GM23338 (cell line): ENCODE data around the gene RPLP2. TPM values are rescaled to one million over a fixed set of nuclear protein-coding genes. Genes with fewer than 3 reads are reported as not detected.

Source experiments
- ATAC-seq: fragments of 200-7000 bp; cut with Tn5 transposase; 3 replicates; pipeline ENCODE4 v1.9.1; 2020
- DNase-seq: peaks from one replicate; pipeline ENCODE4 v3.0.0-alpha.2; 2015; ENCODE audit warnings: low spot score
- H2AFZ ChIP-seq: fragments of 200-600 bp; sonication (generic); 2 replicates; pipeline ENCODE4 v1.8.0; 2016; ENCODE audit warnings: antibody characterized with exemption, mild to moderate bottlenecking, moderate library complexity
- H3F3A ChIP-seq: fragments of 200-600 bp; sonication (generic); replicated peaks from 2 replicates; pipeline ENCODE4 v1.8.0; 2017; ENCODE audit warnings: antibody characterized with exemption, mixed run types, low read depth
- H3K27ac ChIP-seq: fragments of 200-600 bp; sonication (generic); 2 replicates; pipeline ENCODE4 v1.6.1; 2016; ENCODE audit warnings: low read depth
- H3K27me3 ChIP-seq: fragments of 200-600 bp; sonication (generic); 2 replicates; pipeline ENCODE4 v1.8.0; 2016; ENCODE audit warnings: mild to moderate bottlenecking, mixed run types, moderate library complexity; ENCODE audit not compliant: insufficient read depth
- H3K36me3 ChIP-seq: fragments of 200-600 bp; sonication (generic); 2 replicates; pipeline ENCODE4 v1.8.0; 2016; ENCODE audit warnings: mild to moderate bottlenecking; ENCODE audit not compliant: insufficient read depth
- H3K4me1 ChIP-seq: fragments of 200-600 bp; sonication (generic); 2 replicates; pipeline ENCODE4 v1.8.0; 2016; ENCODE audit warnings: mild to moderate bottlenecking, moderate library complexity; ENCODE audit not compliant: insufficient read depth
- H3K4me2 ChIP-seq: fragments of 200-600 bp; sonication (generic); 2 replicates; pipeline ENCODE4 v1.7.1; 2017; ENCODE audit warnings: mixed run types
- H3K4me3 ChIP-seq: fragments of 200-600 bp; sonication (generic); 2 replicates; pipeline ENCODE4 v1.6.1; 2016; ENCODE audit warnings: mixed run types
- H3K79me2 ChIP-seq: fragments of 200-600 bp; sonication (generic); replicated peaks from 2 replicates; pipeline ENCODE4 v1.8.0; 2017; ENCODE audit warnings: mild to moderate bottlenecking; ENCODE audit not compliant: insufficient read depth
- H3K9me2 ChIP-seq: fragments of 200-600 bp; sonication (generic); 2 replicates; pipeline ENCODE4 v1.8.0; 2017; ENCODE audit not compliant: insufficient read depth
- H4K20me1 ChIP-seq: fragments of 200-600 bp; sonication (generic); replicated peaks from 2 replicates; pipeline ENCODE4 v1.8.0; 2017; ENCODE audit warnings: mild to moderate bottlenecking; ENCODE audit not compliant: insufficient read depth
- H3K27ac Mint-ChIP-seq: 2 replicates; pipeline ENCODE4 v1.8.0; 2020; ENCODE audit warnings: inconsistent platforms, mild to moderate bottlenecking, moderate library complexity, mixed read lengths
- H3K27me3 Mint-ChIP-seq: 3 replicates; pipeline ENCODE4 v1.8.0; 2022; ENCODE audit warnings: low read depth, mild to moderate bottlenecking, moderate library complexity, mixed read lengths, inconsistent platforms; ENCODE audit not compliant: insufficient read depth, poor library complexity
- H3K36me3 Mint-ChIP-seq: 3 replicates; pipeline ENCODE4 v1.8.0; 2021; ENCODE audit warnings: low read depth, mild to moderate bottlenecking, inconsistent platforms, moderate library complexity, mixed read lengths
- H3K4me1 Mint-ChIP-seq: 3 replicates; pipeline ENCODE4 v1.8.0; 2020; ENCODE audit warnings: mild to moderate bottlenecking, inconsistent platforms, mixed read lengths
- H3K4me3 Mint-ChIP-seq: 3 replicates; pipeline ENCODE4 v1.8.0; 2021; ENCODE audit warnings: moderate library complexity, mild to moderate bottlenecking, inconsistent platforms, mixed read lengths
- H3K9me3 Mint-ChIP-seq: 3 replicates; pipeline ENCODE4 v1.8.0; 2020; ENCODE audit warnings: moderate library complexity, mild to moderate bottlenecking, inconsistent platforms, mixed read lengths
- EZH2 ChIP-seq: fragments of 200-600 bp; sonication (generic); IDR thresholded peaks from one replicate; pipeline ENCODE4 v1.8.0; 2017; ENCODE audit warnings: antibody characterized with exemption, mild to moderate bottlenecking, low read depth; ENCODE audit not compliant: unreplicated experiment
- EZH2phosphoT487 ChIP-seq: fragments of 200-600 bp; sonication (generic); IDR thresholded peaks from one replicate; pipeline ENCODE4 v1.8.1; 2018; ENCODE audit warnings: antibody characterized with exemption; ENCODE audit not compliant: unreplicated experiment
- NANOG ChIP-seq: IDR thresholded peaks from 2 replicates; pipeline ENCODE4 v1.6.1; 2016; ENCODE audit warnings: antibody characterized with exemption, borderline replicate concordance
- POLR2AphosphoS5 ChIP-seq: IDR thresholded peaks from 2 replicates; pipeline ENCODE4 v1.6.1; 2016; ENCODE audit warnings: antibody characterized with exemption, low read depth
- STAT1 ChIP-seq: IDR thresholded peaks from one replicate; pipeline ENCODE4 v1.6.1; 2016; ENCODE audit warnings: antibody characterized with exemption; ENCODE audit not compliant: unreplicated experiment
- ZNF114 ChIP-seq: fragments of 250-450 bp; sonication (Bioruptor Pico); IDR thresholded peaks from 2 replicates; pipeline ENCODE4 v1.5.0; 2020; ENCODE audit warnings: mild to moderate bottlenecking, moderate library complexity
- ZNF331 ChIP-seq: fragments of 250-450 bp; sonication (Bioruptor Pico); IDR thresholded peaks from 2 replicates; pipeline ENCODE4 v1.5.0; 2020; ENCODE audit warnings: low read depth, mild to moderate bottlenecking, moderate library complexity
- polyA plus RNA-seq: library from polyadenylated mRNA; unstranded; fragments of >200 nt; fragmentation: Nextera tagmentation; extraction: Ambion mirVana; gene quantifications from 2 replicates; pipeline ENCODE4 v1.2.1, GENCODE V29; 2016
- total RNA-seq: library from RNA; depleted of rRNA; stranded (reverse); fragments of >200 nt; shearing (Covaris generic); gene quantifications from 2 replicates; pipeline ENCODE4 v1.2.3, GENCODE V29; 2014
- TF ChIP-seq, protein P1 (sequence below): IDR thresholded peaks from one replicate; pipeline ENCODE4 v1.6.1; 2018; ENCODE audit warnings: antibody characterized with exemption; ENCODE audit not compliant: unreplicated experiment
- TF ChIP-seq, protein P2 (sequence below), 2 experiments: fragments of 200-600 bp in 1 of 2; sonication (generic) in 1 of 2; conservative IDR thresholded peaks; 2 replicates each; pipeline versions ENCODE4 v1.5.1 to v1.6.1; 2016 to 2017; ENCODE audit warnings: antibody characterized with exemption in 2 of 2, low read depth in 2 of 2, mild to moderate bottlenecking in 2 of 2, moderate library complexity in 1 of 2
- TF ChIP-seq, protein P3 (sequence below): fragments of 250-450 bp; sonication (Bioruptor Pico); IDR thresholded peaks from 2 replicates; pipeline ENCODE4 v1.5.0; 2020; ENCODE audit warnings: mild to moderate bottlenecking, moderate library complexity

The RPLP2 gene
- total and polyA plus RNA-seq, 2 experiments from 2014 or later, result 518 to 1,782 TPM

DNA sequence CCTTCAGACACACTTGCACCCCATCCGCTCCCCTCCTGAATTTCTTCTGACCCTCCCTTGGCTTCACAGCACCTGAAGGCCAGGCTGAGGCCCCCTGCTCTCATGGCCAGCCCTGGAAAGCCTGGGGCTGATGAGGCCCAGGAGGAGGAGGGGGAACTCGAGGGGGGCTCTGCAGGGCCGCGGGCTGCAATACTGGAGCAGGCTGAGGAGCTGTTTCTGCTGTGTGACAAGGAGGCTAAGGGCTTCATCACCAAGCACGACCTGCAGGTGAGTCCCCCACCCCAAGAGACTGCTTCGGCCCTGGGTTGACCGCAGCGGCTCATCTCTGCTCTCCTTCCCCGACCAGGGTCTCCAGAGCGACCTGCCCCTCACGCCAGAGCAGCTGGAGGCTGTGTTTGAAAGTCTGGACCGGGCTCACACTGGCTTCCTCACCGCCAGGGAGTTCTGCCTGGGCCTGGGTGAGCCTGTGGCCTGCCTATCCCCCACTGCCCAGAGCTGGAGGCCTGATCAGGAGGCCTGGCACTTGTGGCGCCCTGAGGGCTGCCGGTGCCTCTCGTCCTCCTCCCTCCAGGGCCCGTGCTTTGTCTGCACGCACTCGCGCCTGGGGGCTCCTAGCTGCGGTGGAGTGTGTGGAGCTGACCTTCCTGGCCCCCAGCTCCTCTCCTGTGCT, 18.9 kb downstream of the RPLP2 start:
- Histone ChIP-seq H3K9me2 (no peaks in the 10 kb centered on the region), H3K27ac (no peak overlapping the region), H3K27me3 (peaks cover 28% of the 10 kb centered on the region), H4K20me1 (no peaks in the 10 kb centered on the region; the same call in 1 of the 2 replicates), H3F3A (peaks cover 24% of the 10 kb centered on the region), H3K4me2 (peak overlapping the region; percentile 98), H3K4me3 (peak overlapping the region; percentile 89), H3K36me3 (no peaks in the 10 kb centered on the region), H2AFZ (no peak overlapping the region), H3K4me1 (peaks cover 28% of the 10 kb centered on the region), H3K79me2 (no peaks in the 10 kb centered on the region)
- no peaks in the 10 kb centered on the region; the same call in 2 of the 3 replicates for H3K9me3 Mint-ChIP-seq
- peaks cover 7% of the 10 kb centered on the region; the same call in 1 of the 3 replicates for H3K36me3 Mint-ChIP-seq
- H3K27me3 Mint-ChIP-seq, result peaks cover 60% of the 10 kb centered on the region
- peaks cover 43% of the 10 kb centered on the region for H3K4me1 Mint-ChIP-seq
- TF ChIP-seq, protein P1, sequence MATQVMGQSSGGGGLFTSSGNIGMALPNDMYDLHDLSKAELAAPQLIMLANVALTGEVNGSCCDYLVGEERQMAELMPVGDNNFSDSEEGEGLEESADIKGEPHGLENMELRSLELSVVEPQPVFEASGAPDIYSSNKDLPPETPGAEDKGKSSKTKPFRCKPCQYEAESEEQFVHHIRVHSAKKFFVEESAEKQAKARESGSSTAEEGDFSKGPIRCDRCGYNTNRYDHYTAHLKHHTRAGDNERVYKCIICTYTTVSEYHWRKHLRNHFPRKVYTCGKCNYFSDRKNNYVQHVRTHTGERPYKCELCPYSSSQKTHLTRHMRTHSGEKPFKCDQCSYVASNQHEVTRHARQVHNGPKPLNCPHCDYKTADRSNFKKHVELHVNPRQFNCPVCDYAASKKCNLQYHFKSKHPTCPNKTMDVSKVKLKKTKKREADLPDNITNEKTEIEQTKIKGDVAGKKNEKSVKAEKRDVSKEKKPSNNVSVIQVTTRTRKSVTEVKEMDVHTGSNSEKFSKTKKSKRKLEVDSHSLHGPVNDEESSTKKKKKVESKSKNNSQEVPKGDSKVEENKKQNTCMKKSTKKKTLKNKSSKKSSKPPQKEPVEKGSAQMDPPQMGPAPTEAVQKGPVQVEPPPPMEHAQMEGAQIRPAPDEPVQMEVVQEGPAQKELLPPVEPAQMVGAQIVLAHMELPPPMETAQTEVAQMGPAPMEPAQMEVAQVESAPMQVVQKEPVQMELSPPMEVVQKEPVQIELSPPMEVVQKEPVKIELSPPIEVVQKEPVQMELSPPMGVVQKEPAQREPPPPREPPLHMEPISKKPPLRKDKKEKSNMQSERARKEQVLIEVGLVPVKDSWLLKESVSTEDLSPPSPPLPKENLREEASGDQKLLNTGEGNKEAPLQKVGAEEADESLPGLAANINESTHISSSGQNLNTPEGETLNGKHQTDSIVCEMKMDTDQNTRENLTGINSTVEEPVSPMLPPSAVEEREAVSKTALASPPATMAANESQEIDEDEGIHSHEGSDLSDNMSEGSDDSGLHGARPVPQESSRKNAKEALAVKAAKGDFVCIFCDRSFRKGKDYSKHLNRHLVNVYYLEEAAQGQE, result no peak
- TF ChIP-seq NANOG (no peak), EZH2 (no peak), EZH2phosphoT487 (no peak), ZNF331 (CRISPR knock-in tag) (no peak), STAT1 (no peak), POLR2AphosphoS5 (no peak; the same call in 1 of the 2 replicates), ZNF114 (no peak)
- TF ChIP-seq, protein P2, sequence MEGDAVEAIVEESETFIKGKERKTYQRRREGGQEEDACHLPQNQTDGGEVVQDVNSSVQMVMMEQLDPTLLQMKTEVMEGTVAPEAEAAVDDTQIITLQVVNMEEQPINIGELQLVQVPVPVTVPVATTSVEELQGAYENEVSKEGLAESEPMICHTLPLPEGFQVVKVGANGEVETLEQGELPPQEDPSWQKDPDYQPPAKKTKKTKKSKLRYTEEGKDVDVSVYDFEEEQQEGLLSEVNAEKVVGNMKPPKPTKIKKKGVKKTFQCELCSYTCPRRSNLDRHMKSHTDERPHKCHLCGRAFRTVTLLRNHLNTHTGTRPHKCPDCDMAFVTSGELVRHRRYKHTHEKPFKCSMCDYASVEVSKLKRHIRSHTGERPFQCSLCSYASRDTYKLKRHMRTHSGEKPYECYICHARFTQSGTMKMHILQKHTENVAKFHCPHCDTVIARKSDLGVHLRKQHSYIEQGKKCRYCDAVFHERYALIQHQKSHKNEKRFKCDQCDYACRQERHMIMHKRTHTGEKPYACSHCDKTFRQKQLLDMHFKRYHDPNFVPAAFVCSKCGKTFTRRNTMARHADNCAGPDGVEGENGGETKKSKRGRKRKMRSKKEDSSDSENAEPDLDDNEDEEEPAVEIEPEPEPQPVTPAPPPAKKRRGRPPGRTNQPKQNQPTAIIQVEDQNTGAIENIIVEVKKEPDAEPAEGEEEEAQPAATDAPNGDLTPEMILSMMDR (conservative IDR thresholded peaks at IDR 0.05; ENCODE audit: low read depth in 2 of 2), result no peak
- TF ChIP-seq, protein P3, sequence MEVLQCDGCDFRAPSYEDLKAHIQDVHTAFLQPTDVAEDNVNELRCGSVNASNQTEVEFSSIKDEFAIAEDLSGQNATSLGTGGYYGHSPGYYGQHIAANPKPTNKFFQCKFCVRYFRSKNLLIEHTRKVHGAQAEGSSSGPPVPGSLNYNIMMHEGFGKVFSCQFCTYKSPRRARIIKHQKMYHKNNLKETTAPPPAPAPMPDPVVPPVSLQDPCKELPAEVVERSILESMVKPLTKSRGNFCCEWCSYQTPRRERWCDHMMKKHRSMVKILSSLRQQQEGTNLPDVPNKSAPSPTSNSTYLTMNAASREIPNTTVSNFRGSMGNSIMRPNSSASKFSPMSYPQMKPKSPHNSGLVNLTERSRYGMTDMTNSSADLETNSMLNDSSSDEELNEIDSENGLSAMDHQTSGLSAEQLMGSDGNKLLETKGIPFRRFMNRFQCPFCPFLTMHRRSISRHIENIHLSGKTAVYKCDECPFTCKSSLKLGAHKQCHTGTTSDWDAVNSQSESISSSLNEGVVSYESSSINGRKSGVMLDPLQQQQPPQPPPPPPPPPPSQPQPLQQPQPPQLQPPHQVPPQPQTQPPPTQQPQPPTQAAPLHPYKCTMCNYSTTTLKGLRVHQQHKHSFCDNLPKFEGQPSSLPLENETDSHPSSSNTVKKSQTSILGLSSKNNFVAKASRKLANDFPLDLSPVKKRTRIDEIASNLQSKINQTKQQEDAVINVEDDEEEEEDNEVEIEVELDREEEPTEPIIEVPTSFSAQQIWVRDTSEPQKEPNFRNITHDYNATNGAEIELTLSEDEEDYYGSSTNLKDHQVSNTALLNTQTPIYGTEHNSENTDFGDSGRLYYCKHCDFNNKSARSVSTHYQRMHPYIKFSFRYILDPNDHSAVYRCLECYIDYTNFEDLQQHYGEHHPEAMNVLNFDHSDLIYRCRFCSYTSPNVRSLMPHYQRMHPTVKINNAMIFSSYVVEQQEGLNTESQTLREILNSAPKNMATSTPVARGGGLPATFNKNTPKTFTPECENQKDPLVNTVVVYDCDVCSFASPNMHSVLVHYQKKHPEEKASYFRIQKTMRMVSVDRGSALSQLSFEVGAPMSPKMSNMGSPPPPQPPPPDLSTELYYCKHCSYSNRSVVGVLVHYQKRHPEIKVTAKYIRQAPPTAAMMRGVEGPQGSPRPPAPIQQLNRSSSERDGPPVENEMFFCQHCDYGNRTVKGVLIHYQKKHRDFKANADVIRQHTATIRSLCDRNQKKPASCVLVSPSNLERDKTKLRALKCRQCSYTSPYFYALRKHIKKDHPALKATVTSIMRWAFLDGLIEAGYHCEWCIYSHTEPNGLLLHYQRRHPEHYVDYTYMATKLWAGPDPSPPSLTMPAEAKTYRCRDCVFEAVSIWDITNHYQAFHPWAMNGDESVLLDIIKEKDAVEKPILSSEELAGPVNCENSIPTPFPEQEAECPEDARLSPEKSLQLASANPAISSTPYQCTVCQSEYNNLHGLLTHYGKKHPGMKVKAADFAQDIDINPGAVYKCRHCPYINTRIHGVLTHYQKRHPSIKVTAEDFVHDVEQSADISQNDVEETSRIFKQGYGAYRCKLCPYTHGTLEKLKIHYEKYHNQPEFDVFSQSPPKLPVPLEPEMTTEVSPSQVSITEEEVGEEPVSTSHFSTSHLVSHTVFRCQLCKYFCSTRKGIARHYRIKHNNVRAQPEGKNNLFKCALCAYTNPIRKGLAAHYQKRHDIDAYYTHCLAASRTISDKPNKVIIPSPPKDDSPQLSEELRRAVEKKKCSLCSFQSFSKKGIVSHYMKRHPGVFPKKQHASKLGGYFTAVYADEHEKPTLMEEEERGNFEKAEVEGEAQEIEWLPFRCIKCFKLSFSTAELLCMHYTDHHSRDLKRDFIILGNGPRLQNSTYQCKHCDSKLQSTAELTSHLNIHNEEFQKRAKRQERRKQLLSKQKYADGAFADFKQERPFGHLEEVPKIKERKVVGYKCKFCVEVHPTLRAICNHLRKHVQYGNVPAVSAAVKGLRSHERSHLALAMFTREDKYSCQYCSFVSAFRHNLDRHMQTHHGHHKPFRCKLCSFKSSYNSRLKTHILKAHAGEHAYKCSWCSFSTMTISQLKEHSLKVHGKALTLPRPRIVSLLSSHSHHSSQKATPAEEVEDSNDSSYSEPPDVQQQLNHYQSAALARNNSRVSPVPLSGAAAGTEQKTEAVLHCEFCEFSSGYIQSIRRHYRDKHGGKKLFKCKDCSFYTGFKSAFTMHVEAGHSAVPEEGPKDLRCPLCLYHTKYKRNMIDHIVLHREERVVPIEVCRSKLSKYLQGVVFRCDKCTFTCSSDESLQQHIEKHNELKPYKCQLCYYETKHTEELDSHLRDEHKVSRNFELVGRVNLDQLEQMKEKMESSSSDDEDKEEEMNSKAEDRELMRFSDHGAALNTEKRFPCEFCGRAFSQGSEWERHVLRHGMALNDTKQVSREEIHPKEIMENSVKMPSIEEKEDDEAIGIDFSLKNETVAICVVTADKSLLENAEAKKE (CRISPR knock-in tag), result no peak
- ATAC-seq, result no peak
- no peak for DNase-seq
- no peak overlapping the region for H3K27ac Mint-ChIP-seq
- H3K4me3 Mint-ChIP-seq, result peak overlapping the region; percentile 79
